ENCODE measurements around the gene NBEA. TPM values are rescaled to one million over a fixed set of nuclear protein-coding genes. Genes with fewer than 3 reads are reported as not detected.

Gene NBEA
- total RNA-seq, 1 experiment from 2014 or later: 3.3 TPM

- no peaks in the 10 kb centered on the region for H3K4me1 ChIP-seq (ENCODE audit: control insufficient read depth, insufficient read depth, low read length)
- no TSS peak for BruUV-seq (replicated peaks)
- ATAC-seq: no peak
- in situ Hi-C loops (cut with HindIII; ENCODE audit: low pct_unique_long_range_greater_than_20kb, low sequenced_read_pairs): no loop called here
- CTCF ChIA-PET: no interaction called here
- TF ChIP-seq POLR2AphosphoS5 (IDR thresholded peaks at IDR 0.05; ENCODE audit: low read depth, low read length): no peak
- TF ChIP-seq CTCF (IDR thresholded peaks at IDR 0.05): no peak
- TF ChIP-seq TCF7L2 (IDR thresholded peaks at IDR 0.05; ENCODE audit: low read depth, low read length): no peak
- TF ChIP-seq REST (IDR thresholded peaks at IDR 0.05; ENCODE audit: insufficient read depth in 1 of 2, low read depth in 2 of 2, low read length in 1 of 2): no peak
- no peak for TF ChIP-seq SIN3A (IDR thresholded peaks at IDR 0.05; ENCODE audit: borderline replicate concordance, insufficient read depth, low read depth, low read length)
- no peak for DNase-seq (ENCODE audit: low read depth, low spot score)
- POLR2A ChIA-PET: no interaction called here
- intact Hi-C loops (cut with micrococcal nuclease; ENCODE audit: unreplicated experiment): no loop called here
- H3K27me3 ChIP-seq (ENCODE audit: control insufficient read depth, insufficient read depth, low read length): no peaks in the 10 kb centered on the region
- H3K36me3 ChIP-seq (ENCODE audit: control insufficient read depth, insufficient read depth, low read length): no peaks in the 10 kb centered on the region
- H3K9me3 ChIP-seq (ENCODE audit: control insufficient read depth, insufficient read depth, low read depth, low read length): no peaks in the 10 kb centered on the region
- no peak overlapping the region for H3K27ac ChIP-seq (ENCODE audit: low read length)
- no peak overlapping the region for H3K4me3 ChIP-seq (ENCODE audit: low read depth in 2 of 2, low read length in 2 of 2)
These were observed 223.1 kb downstream of the NBEA start for GRCh38 chr13:35165205-35165604.

- H3K27ac ChIP-seq (ENCODE audit: low read length): no peak overlapping the region
- H3K27me3 ChIP-seq (ENCODE audit: control insufficient read depth, insufficient read depth, low read length): no peaks in the 10 kb centered on the region
- H3K9me3 ChIP-seq (ENCODE audit: control insufficient read depth, insufficient read depth, low read depth, low read length): no peaks in the 10 kb centered on the region
- TF ChIP-seq TCF7L2 (IDR thresholded peaks at IDR 0.05; ENCODE audit: low read depth, low read length): no peak
- TF ChIP-seq POLR2AphosphoS5 (IDR thresholded peaks at IDR 0.05; ENCODE audit: low read depth, low read length): no peak
- TF ChIP-seq CTCF (IDR thresholded peaks at IDR 0.05): no peak
- no peak for TF ChIP-seq SIN3A (IDR thresholded peaks at IDR 0.05; ENCODE audit: borderline replicate concordance, insufficient read depth, low read depth, low read length)
- TF ChIP-seq REST (IDR thresholded peaks at IDR 0.05; ENCODE audit: insufficient read depth in 1 of 2, low read depth in 2 of 2, low read length in 1 of 2): no peak
- no peak overlapping the region for H3K4me3 ChIP-seq (ENCODE audit: low read depth in 2 of 2, low read length in 2 of 2)
- CTCF ChIA-PET: no interaction called here
- in situ Hi-C loops (cut with HindIII; ENCODE audit: low pct_unique_long_range_greater_than_20kb, low sequenced_read_pairs) (no loop called here), intact Hi-C loops (cut with micrococcal nuclease; ENCODE audit: unreplicated experiment) (loop anchor here (10.0 kb wide), 1 partner anchor 545 kb away; no protein-coding TSS in a partner anchor)
- ATAC-seq (no peak), DNase-seq (ENCODE audit: low read depth, low spot score) (no peak)
- POLR2A ChIA-PET: no interaction called here
- H3K36me3 ChIP-seq (ENCODE audit: control insufficient read depth, insufficient read depth, low read length): no peaks in the 10 kb centered on the region
- no TSS peak for BruUV-seq (replicated peaks)
- no peaks in the 10 kb centered on the region for H3K4me1 ChIP-seq (ENCODE audit: control insufficient read depth, insufficient read depth, low read length)
These were observed 237.4 kb downstream of the NBEA start for GRCh38 chr13:35179494-35179893.
